H1 (cell line): Measurements from ENCODE around the gene GPR65. TPM values are rescaled to one million over a fixed set of nuclear protein-coding genes. Genes with fewer than 3 reads are reported as not detected.

Experiments used
- BRCA1 ChIP-seq: IDR thresholded peaks from 2 replicates; pipeline ENCODE4 v1.6.1; 2012; ENCODE audit warnings: low read depth, low read length, improper control_type of control experiment
- GTF2F1 ChIP-seq: IDR thresholded peaks from 2 replicates; pipeline ENCODE4 v1.6.1; 2012; ENCODE audit warnings: low read depth, low read length, improper control_type of control experiment, borderline replicate concordance
- HDAC6 ChIP-seq: IDR thresholded peaks from one replicate; pipeline ENCODE4 v1.7.1; 2012; ENCODE audit warnings: low read depth, mild to moderate bottlenecking, inconsistent platforms, low read length, moderate library complexity
- SIRT6 ChIP-seq: IDR thresholded peaks from one replicate; pipeline ENCODE4 v1.7.1; 2012; ENCODE audit warnings: low read length, inconsistent platforms
- polyA plus RNA-seq, 7 experiments: library from polyadenylated mRNA; depleted of rRNA in 3 of 7; stranded (reverse) in 5 of 7; unstranded in 2 of 7; fragments of >200 nt in 5 of 7; fragments of 200-250 nt in 2 of 7; gene quantifications; 1 replicate in 5 of 7; 2 replicates in 1 of 7; 4 replicates in 1 of 7; pipeline versions ENCODE4 v1.2.1 to v1.2.3, GENCODE V29; 2011 to 2013; ENCODE audit warnings: missing spikeins in 2 of 7, mixed read lengths in 2 of 7
- total RNA-seq: library from RNA; stranded (reverse); fragmentation: NEBNext Ultra II Directional; extraction: Animal tissue kit (Norgen Biotek cat#: 25700); gene quantifications from 2 replicates; pipeline ENCODE4 v1.2.1, GENCODE V29; 2021
- TF ChIP-seq, protein P1 (sequence below): IDR thresholded peaks from 2 replicates; pipeline ENCODE4 v1.6.1; 2011; ENCODE audit warnings: low read depth, mild to moderate bottlenecking, low read length; ENCODE audit not compliant: insufficient read depth

Gene GPR65
- total and polyA plus RNA-seq, 2 of the 8 experiments (the other 6 are each of a cell fraction or from before 2014, with no cell fraction given) = not detected

DNA sequence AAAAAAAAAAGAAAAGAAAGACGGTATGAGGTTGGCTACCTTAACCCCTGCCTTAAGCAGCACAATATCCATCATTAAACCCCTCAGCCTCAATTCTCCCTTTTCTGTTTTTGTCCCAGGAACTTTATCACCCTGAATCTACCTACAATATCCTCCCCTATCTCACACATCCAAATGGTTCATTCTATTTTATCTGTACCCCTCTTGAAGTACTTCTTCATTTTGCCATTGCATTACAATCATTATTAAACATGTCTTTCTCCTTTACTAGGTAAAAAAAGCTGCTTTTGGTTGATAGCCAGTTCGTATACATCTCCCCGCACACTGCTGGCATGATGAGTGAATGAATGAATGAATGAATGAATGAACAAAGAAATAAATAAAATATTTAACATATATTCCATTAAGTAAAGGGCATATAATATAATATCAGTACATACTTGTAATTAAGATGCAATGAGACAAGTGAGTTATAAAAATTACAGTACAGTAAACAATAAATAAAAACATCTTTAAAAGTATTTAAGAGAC, 364 bp upstream of the GPR65 start (continued):
- TF ChIP-seq HDAC6 = no peak
- TF ChIP-seq, protein P1, sequence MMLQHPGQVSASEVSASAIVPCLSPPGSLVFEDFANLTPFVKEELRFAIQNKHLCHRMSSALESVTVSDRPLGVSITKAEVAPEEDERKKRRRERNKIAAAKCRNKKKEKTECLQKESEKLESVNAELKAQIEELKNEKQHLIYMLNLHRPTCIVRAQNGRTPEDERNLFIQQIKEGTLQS = no peak
- no peak for TF ChIP-seq GTF2F1
- no peak for TF ChIP-seq BRCA1
- no peak for TF ChIP-seq SIRT6
